Gastrocnemius medialis (tissue), 4 donors: ENCODE results near the gene DSP. TPM values are rescaled to one million over a fixed set of nuclear protein-coding genes. Genes with fewer than 3 reads are reported as not detected.

Experiments used
- ATAC-seq, 2 donors: fragments of 150-250 bp; one replicate each; pipeline ENCODE4 v1.9.1; 2016
- DNase-seq, 2 donors: peaks; one replicate each; pipeline ENCODE4 v3.0.0-alpha.2; 2019
- H3K27ac ChIP-seq, 4 donors: fragments of 200-600 bp; sonication (generic); 1 replicate in 1 of 4; 2 replicates in 3 of 4; pipeline ENCODE4 v1.5.1; 2016 to 2018; ENCODE audit warnings: mild to moderate bottlenecking in 2 of 4, moderate library complexity in 1 of 4
- H3K27me3 ChIP-seq, 3 donors: fragments of 200-600 bp; sonication (generic) in 2 of 3; 1 replicate in 1 of 3; 2 replicates in 2 of 3; pipeline versions ENCODE4 v1.5.1 to v1.6.0; 2016 to 2019; ENCODE audit warnings: mild to moderate bottlenecking in 1 of 3, moderate library complexity in 1 of 3
- H3K36me3 ChIP-seq, 2 donors: fragments of 200-600 bp; sonication (generic) in 1 of 2; one replicate each; pipeline ENCODE4 v1.5.1; 2017 to 2018
- H3K4me1 ChIP-seq, 2 donors: fragments of 200-600 bp; sonication (generic) in 1 of 2; one replicate each; pipeline ENCODE4 v1.5.1; 2016 to 2017; ENCODE audit warnings: mild to moderate bottlenecking in 2 of 2
- H3K4me3 ChIP-seq, 4 donors: fragments of 200-600 bp; sonication (generic) in 3 of 4; 1 replicate in 1 of 4; 2 replicates in 3 of 4; pipeline ENCODE4 v1.5.1; 2016 to 2019; ENCODE audit warnings: mild to moderate bottlenecking in 2 of 4
- H3K9me3 ChIP-seq, 3 donors: fragments of 200-600 bp; sonication (generic) in 2 of 3; 1 replicate in 1 of 3; 2 replicates in 2 of 3; pipeline ENCODE4 v1.5.1; 2016 to 2019
- POLR2A ChIP-seq, 2 donors: fragments of 450-650 bp; IDR thresholded peaks; one replicate each; pipeline ENCODE4 v1.6.1; 2017; ENCODE audit warnings: antibody characterized with exemption in 2 of 2, mild to moderate bottlenecking in 2 of 2, moderate library complexity in 2 of 2
- in situ Hi-C, 4 donors: fragments of 200-750 bp; cut with MboI; loops; one replicate each; pipeline versions ENCODE4 v1.15.0 to v1.8.0; 2017; ENCODE audit warnings: low sequenced_read_pairs in 4 of 4
- intact Hi-C: fragments of 100-400 bp; cut with DNase I; formaldehyde crosslinking; loops from one replicate; pipeline ENCODE4 v1.15.1; 2023; ENCODE audit warnings: low total_unique reads
- total RNA-seq, 4 donors: library from RNA; depleted of rRNA; stranded (reverse); fragments of >200 nt; gene quantifications; one replicate each; pipeline versions ENCODE4 v1.1.0 to v1.2.3, GENCODE V29; 2016
- TF ChIP-seq, protein P1 (sequence below), 5 experiments: fragments of 450-650 bp in 3 of 5; fragments of 200-600 bp in 2 of 5; sonication (generic) in 2 of 5; IDR thresholded peaks in 4 of 5; conservative IDR thresholded peaks in 1 of 5; 1 replicate in 4 of 5; 2 replicates in 1 of 5; pipeline ENCODE4 v1.5.1; 2016 to 2019; ENCODE audit warnings: antibody characterized with exemption in 5 of 5, mild to moderate bottlenecking in 3 of 5, moderate library complexity in 3 of 5

The DSP gene
- total RNA-seq, 4 donors from 2014 or later = 0.31 to 1.1 (median 0.65) TPM

DNA sequence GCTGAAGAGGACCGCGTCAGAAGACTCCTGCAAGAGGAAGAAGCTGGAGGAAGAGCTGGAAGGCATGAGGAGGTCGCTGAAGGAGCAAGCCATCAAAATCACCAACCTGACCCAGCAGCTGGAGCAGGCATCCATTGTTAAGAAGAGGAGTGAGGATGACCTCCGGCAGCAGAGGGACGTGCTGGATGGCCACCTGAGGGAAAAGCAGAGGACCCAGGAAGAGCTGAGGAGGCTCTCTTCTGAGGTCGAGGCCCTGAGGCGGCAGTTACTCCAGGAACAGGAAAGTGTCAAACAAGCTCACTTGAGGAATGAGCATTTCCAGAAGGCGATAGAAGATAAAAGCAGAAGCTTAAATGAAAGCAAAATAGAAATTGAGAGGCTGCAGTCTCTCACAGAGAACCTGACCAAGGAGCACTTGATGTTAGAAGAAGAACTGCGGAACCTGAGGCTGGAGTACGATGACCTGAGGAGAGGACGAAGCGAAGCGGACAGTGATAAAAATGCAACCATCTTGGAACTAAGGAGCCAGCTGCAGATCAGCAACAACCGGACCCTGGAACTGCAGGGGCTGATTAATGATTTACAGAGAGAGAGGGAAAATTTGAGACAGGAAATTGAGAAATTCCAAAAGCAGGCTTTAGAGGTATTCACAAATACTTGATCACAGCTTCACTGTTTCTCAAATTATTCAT lies 39.6 kb downstream of the DSP start:
- Histone ChIP-seq H3K27me3 (no peaks in the 10 kb centered on the region), H3K27ac (no peak overlapping the region), H3K4me1 (no peaks in the 10 kb centered on the region), H3K9me3 (no peaks in the 10 kb centered on the region), H3K4me3 (no peak overlapping the region), H3K36me3 (no peaks in the 10 kb centered on the region)
- intact Hi-C loops (no loop called here), in situ Hi-C loops (no loop called here)
- ATAC-seq = no peak
- no peak for DNase-seq
- TF ChIP-seq POLR2A (IDR thresholded peaks at IDR 0.05) = no peak
- TF ChIP-seq, protein P1, sequence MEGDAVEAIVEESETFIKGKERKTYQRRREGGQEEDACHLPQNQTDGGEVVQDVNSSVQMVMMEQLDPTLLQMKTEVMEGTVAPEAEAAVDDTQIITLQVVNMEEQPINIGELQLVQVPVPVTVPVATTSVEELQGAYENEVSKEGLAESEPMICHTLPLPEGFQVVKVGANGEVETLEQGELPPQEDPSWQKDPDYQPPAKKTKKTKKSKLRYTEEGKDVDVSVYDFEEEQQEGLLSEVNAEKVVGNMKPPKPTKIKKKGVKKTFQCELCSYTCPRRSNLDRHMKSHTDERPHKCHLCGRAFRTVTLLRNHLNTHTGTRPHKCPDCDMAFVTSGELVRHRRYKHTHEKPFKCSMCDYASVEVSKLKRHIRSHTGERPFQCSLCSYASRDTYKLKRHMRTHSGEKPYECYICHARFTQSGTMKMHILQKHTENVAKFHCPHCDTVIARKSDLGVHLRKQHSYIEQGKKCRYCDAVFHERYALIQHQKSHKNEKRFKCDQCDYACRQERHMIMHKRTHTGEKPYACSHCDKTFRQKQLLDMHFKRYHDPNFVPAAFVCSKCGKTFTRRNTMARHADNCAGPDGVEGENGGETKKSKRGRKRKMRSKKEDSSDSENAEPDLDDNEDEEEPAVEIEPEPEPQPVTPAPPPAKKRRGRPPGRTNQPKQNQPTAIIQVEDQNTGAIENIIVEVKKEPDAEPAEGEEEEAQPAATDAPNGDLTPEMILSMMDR (IDR thresholded peaks at IDR 0.05 in 4 of 5, conservative IDR thresholded peaks at IDR 0.05 in 1 of 5) = no peak

DNA sequence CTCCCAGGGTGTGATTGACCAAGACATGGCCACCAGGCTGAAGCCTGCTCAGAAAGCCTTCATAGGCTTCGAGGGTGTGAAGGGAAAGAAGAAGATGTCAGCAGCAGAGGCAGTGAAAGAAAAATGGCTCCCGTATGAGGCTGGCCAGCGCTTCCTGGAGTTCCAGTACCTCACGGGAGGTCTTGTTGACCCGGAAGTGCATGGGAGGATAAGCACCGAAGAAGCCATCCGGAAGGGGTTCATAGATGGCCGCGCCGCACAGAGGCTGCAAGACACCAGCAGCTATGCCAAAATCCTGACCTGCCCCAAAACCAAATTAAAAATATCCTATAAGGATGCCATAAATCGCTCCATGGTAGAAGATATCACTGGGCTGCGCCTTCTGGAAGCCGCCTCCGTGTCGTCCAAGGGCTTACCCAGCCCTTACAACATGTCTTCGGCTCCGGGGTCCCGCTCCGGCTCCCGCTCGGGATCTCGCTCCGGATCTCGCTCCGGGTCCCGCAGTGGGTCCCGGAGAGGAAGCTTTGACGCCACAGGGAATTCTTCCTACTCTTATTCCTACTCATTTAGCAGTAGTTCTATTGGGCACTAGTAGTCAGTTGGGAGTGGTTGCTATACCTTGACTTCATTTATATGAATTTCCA lies 43.9 kb downstream of the DSP start:
- in situ Hi-C loops (no loop called here), intact Hi-C loops (no loop called here)
- Histone ChIP-seq H3K36me3 (no peaks in the 10 kb centered on the region), H3K4me3 (no peak overlapping the region), H3K27me3 (no peaks in the 10 kb centered on the region), H3K4me1 (peaks cover 7 to 8% of the 10 kb centered on the region in 2 donors), H3K27ac (no peak overlapping the region), H3K9me3 (no peaks in the 10 kb centered on the region)
- DNase-seq (no peak), ATAC-seq (no peak)
- no peak for TF ChIP-seq POLR2A (IDR thresholded peaks at IDR 0.05)
- TF ChIP-seq, protein P1 (IDR thresholded peaks at IDR 0.05 in 4 of 5, conservative IDR thresholded peaks at IDR 0.05 in 1 of 5) = no peak

DNA sequence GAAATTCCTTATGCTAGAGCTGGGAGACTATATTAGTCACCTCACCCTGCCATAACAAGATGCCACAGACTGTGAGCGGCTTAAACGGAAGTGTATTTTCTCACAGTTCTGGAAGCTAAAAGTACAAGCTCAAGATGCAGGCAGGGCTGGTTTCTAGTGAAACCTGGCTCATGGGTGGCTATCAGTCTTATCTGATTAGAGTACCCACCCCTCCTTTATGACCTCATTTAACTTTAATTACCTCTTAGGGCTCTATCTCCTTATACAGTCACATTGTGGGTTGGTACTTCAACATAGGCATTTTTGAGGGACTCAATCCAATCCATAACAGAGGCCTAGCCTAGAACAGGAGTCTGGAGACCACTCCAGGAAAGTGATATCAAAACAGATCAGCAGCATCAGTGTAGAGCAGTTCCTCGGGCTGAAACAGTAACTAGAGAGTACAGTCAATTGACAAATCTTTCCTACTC lies 46.2 kb downstream of the DSP start:
- ATAC-seq (no peak), DNase-seq (no peak)
- Histone ChIP-seq H3K4me3 (no peak overlapping the region), H3K27ac (no peak overlapping the region), H3K4me1 (peaks cover 21 to 23% of the 10 kb centered on the region in 2 donors), H3K27me3 (no peaks in the 10 kb centered on the region), H3K9me3 (no peaks in the 10 kb centered on the region), H3K36me3 (no peaks in the 10 kb centered on the region)
- in situ Hi-C loops (no loop called here), intact Hi-C loops (no loop called here)
- TF ChIP-seq, protein P1 (IDR thresholded peaks at IDR 0.05 in 4 of 5, conservative IDR thresholded peaks at IDR 0.05 in 1 of 5) = no peak
- TF ChIP-seq POLR2A (IDR thresholded peaks at IDR 0.05) = no peak

DNA sequence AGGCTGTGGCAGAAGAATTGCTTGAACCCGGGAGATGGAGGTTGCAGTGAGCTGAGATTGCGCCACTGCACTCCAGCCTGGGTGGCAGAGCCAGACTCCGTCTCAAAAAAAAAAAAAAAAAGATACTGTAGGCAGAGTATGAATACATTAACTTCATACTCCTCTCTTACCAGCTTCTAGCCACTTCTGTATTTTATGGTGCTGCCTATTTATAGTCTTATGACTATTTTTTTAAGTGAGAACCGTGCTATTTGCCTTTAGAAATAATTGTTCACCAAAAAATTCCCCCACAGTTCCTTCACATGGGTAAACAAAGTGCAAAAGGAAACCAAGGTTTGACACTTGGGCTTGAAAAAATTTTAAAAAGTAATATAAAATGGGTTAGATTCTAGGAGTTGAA lies 47.0 kb downstream of the DSP start:
- no peak for ATAC-seq
- TF ChIP-seq, protein P1 (IDR thresholded peaks at IDR 0.05 in 4 of 5, conservative IDR thresholded peaks at IDR 0.05 in 1 of 5) = no peak
- no peak for TF ChIP-seq POLR2A (IDR thresholded peaks at IDR 0.05)
- in situ Hi-C loops = no loop called here
- H3K9me3 ChIP-seq = no peaks in the 10 kb centered on the region
- H3K27ac ChIP-seq = no peak overlapping the region
- intact Hi-C loops = no loop called here
- DNase-seq = no peak
- H3K4me3 ChIP-seq = no peak overlapping the region
- H3K27me3 ChIP-seq = no peaks in the 10 kb centered on the region
- no peaks in the 10 kb centered on the region for H3K36me3 ChIP-seq
- peaks cover 21 to 23% of the 10 kb centered on the region in 2 donors for H3K4me1 ChIP-seq
